Suprapubic skin (tissue), 4 donors: ENCODE measurements around the gene EHD3. TPM values are rescaled to one million over a fixed set of nuclear protein-coding genes. Genes with fewer than 3 reads are reported as not detected.

Experiments used
- DNase-seq, 2 donors: peaks; one replicate each; pipeline ENCODE4 v3.0.0-alpha.2; 2019; ENCODE audit warnings: low spot score in 2 of 2
- H3K27ac ChIP-seq: fragments of 200-600 bp; sonication (generic); one replicate; pipeline ENCODE4 v1.5.1; 2019
- H3K27me3 ChIP-seq: fragments of 200-600 bp; sonication (generic); one replicate; pipeline ENCODE4 v1.5.1; 2019
- H3K36me3 ChIP-seq: fragments of 200-600 bp; sonication (generic); one replicate; pipeline ENCODE4 v1.5.1; 2019
- H3K4me1 ChIP-seq: fragments of 200-600 bp; sonication (generic); one replicate; pipeline ENCODE4 v1.5.1; 2019
- H3K4me3 ChIP-seq: fragments of 200-600 bp; sonication (generic); one replicate; pipeline ENCODE4 v1.5.1; 2019; ENCODE audit warnings: mild to moderate bottlenecking
- H3K9me3 ChIP-seq: fragments of 200-600 bp; sonication (generic); one replicate; pipeline ENCODE4 v1.5.1; 2019
- CTCF ChIP-seq, 2 donors: fragments of 200-600 bp in 1 of 2; fragments of 450-650 bp in 1 of 2; sonication (generic) in 1 of 2; IDR thresholded peaks; one replicate each; pipeline ENCODE4 v1.5.1; 2016 to 2019; ENCODE audit warnings: antibody characterized with exemption in 2 of 2, mild to moderate bottlenecking in 1 of 2, moderate library complexity in 1 of 2
- EP300 ChIP-seq: sonication (generic); formaldehyde crosslinking; IDR thresholded peaks from one replicate; pipeline ENCODE4 v1.6.1; 2017; ENCODE audit warnings: antibody characterized with exemption
- POLR2A ChIP-seq, 2 donors: fragments of 450-650 bp; IDR thresholded peaks; one replicate each; pipeline ENCODE4 v1.6.1; 2017; ENCODE audit warnings: antibody characterized with exemption in 2 of 2, mild to moderate bottlenecking in 2 of 2, moderate library complexity in 2 of 2
- POLR2AphosphoS5 ChIP-seq, 3 donors: sonication (generic); formaldehyde crosslinking; IDR thresholded peaks; one replicate each; pipeline ENCODE4 v1.6.1; 2017; ENCODE audit warnings: antibody characterized with exemption in 3 of 3
- WGBS: methylation state at CpG from one replicate; pipeline ENCODE4 v1.1.5; 2018; 5-methylcytosine and 5-hydroxymethylcytosine counted together
- total RNA-seq, 4 donors: library from RNA; depleted of rRNA; stranded (reverse); fragments of >200 nt; gene quantifications; one replicate each; pipeline ENCODE4 v1.1.0, GENCODE V29; 2016

EHD3 gene
- total RNA-seq, 4 donors from 2014 or later, result 3.9 to 7.0 (median 5.2) TPM

- no peaks in the 10 kb centered on the region for H3K9me3 ChIP-seq
- H3K27ac ChIP-seq, result no peak overlapping the region
- DNase-seq, result no peak
- WGBS, result 92% methylated on average over 1 of the region's 1 CpG
- no peaks in the 10 kb centered on the region for H3K4me1 ChIP-seq
- no peak for TF ChIP-seq EP300
- TF ChIP-seq POLR2A (IDR thresholded peaks at IDR 0.05), result no peak
- no peak for TF ChIP-seq POLR2AphosphoS5 (IDR thresholded peaks at IDR 0.05)
- no peak for TF ChIP-seq CTCF (IDR thresholded peaks at IDR 0.05)
- no peaks in the 10 kb centered on the region for H3K36me3 ChIP-seq
- H3K27me3 ChIP-seq, result peaks cover 6% of the 10 kb centered on the region
- H3K4me3 ChIP-seq, result no peak overlapping the region
These were observed 25.7 kb upstream of the EHD3 start for GRCh38 chr2:31208240-31208639.

GRCh38 chr2:31212659-31213600, 21.0 kb upstream of the EHD3 start:
- no peaks in the 10 kb centered on the region for H3K27me3 ChIP-seq
- no peaks in the 10 kb centered on the region for H3K4me1 ChIP-seq
- no peak overlapping the region for H3K27ac ChIP-seq
- no peak overlapping the region for H3K4me3 ChIP-seq
- no peaks in the 10 kb centered on the region for H3K36me3 ChIP-seq
- H3K9me3 ChIP-seq, result no peaks in the 10 kb centered on the region
- 89% methylated on average over 9 of the region's 9 CpGs for WGBS
- DNase-seq, result no peak
- TF ChIP-seq POLR2A (IDR thresholded peaks at IDR 0.05) (no peak), CTCF (IDR thresholded peaks at IDR 0.05) (no peak), EP300 (no peak), POLR2AphosphoS5 (IDR thresholded peaks at IDR 0.05) (no peak)

- Histone ChIP-seq H3K27ac (no peak overlapping the region), H3K27me3 (no peaks in the 10 kb centered on the region), H3K36me3 (no peaks in the 10 kb centered on the region), H3K9me3 (no peaks in the 10 kb centered on the region), H3K4me1 (no peaks in the 10 kb centered on the region), H3K4me3 (no peak overlapping the region)
- no peak for DNase-seq
- WGBS, result 14% methylated on average over 4 of the region's 4 CpGs
- no peak for TF ChIP-seq POLR2A (IDR thresholded peaks at IDR 0.05)
- TF ChIP-seq CTCF (IDR thresholded peaks at IDR 0.05), result no peak
- TF ChIP-seq EP300, result no peak
- TF ChIP-seq POLR2AphosphoS5 (IDR thresholded peaks at IDR 0.05), result no peak
These were observed 20.1 kb upstream of the EHD3 start for GRCh38 chr2:31213601-31214443.

- TF ChIP-seq EP300, result no peak
- no peak for TF ChIP-seq CTCF (IDR thresholded peaks at IDR 0.05)
- no peak for TF ChIP-seq POLR2A (IDR thresholded peaks at IDR 0.05)
- no peak for DNase-seq
- Histone ChIP-seq H3K9me3 (no peaks in the 10 kb centered on the region), H3K27me3 (no peaks in the 10 kb centered on the region), H3K27ac (no peak overlapping the region), H3K4me3 (no peak overlapping the region), H3K36me3 (no peaks in the 10 kb centered on the region), H3K4me1 (no peaks in the 10 kb centered on the region)
- WGBS, result 91% methylated on average over 8 of the region's 8 CpGs
These were observed 19.5 kb upstream of the EHD3 start for GRCh38 chr2:31214444-31214915.

GRCh38 chr2:31216734-31217133, 17.2 kb upstream of the EHD3 start:
- H3K27ac ChIP-seq, result no peak overlapping the region
- H3K4me3 ChIP-seq, result no peak overlapping the region
- H3K27me3 ChIP-seq, result no peaks in the 10 kb centered on the region
- 91% methylated on average over 5 of the region's 5 CpGs for WGBS
- no peaks in the 10 kb centered on the region for H3K4me1 ChIP-seq
- no peaks in the 10 kb centered on the region for H3K36me3 ChIP-seq
- H3K9me3 ChIP-seq, result no peaks in the 10 kb centered on the region
- no peak for DNase-seq
- TF ChIP-seq POLR2A (IDR thresholded peaks at IDR 0.05) (no peak), POLR2AphosphoS5 (IDR thresholded peaks at IDR 0.05) (no peak), CTCF (IDR thresholded peaks at IDR 0.05) (no peak), EP300 (no peak)
